GM21737 (cell line): Measurements from ENCODE around the gene DBR1.

Experiments
- ATAC-seq: cut with Tn5 transposase; IDR thresholded peaks from one replicate; pipeline ENCODE4 v1.9.1; 2021; ENCODE audit warnings: mild to moderate bottlenecking, moderate library complexity; ENCODE audit not compliant: unreplicated experiment

Gene DBR1, protein sequence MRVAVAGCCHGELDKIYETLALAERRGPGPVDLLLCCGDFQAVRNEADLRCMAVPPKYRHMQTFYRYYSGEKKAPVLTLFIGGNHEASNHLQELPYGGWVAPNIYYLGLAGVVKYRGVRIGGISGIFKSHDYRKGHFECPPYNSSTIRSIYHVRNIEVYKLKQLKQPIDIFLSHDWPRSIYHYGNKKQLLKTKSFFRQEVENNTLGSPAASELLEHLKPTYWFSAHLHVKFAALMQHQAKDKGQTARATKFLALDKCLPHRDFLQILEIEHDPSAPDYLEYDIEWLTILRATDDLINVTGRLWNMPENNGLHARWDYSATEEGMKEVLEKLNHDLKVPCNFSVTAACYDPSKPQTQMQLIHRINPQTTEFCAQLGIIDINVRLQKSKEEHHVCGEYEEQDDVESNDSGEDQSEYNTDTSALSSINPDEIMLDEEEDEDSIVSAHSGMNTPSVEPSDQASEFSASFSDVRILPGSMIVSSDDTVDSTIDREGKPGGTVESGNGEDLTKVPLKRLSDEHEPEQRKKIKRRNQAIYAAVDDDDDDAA

DNA sequence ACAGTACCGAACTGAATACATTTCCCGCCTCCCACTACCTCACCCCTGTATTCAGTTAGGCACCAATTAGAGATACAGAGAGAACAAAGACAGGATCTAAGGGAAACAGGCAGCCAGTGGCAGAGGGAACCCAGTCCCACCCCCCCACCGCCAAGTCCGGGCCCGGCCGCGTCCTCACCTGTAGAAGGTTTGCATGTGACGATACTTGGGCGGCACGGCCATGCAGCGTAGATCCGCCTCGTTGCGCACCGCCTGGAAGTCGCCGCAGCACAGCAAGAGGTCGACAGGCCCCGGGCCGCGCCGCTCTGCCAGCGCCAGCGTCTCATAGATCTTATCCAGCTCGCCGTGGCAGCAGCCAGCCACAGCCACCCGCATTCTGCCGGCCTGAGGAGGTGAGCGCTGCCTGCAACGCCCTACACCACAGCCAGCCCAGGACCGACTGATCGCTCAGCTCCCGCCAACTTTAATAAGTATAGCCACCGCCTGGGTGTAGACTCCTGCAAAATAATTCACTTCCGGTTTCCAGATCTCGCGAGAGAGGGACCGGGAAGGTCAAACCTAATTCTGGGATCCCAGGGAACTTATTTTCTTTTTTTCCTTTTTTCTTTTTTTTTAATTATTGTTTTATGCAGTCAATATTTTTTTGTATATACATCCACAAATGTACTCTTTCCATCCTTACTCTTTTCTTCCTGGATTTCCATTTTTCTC, at the start of gene DBR1:
Gene DBR1 (minus strand): TSS at position 501 of the 711 bp plus-strand sequence. CDS start 126 bp downstream, at position 375.
- ATAC-seq: peak; percentile 84

DNA sequence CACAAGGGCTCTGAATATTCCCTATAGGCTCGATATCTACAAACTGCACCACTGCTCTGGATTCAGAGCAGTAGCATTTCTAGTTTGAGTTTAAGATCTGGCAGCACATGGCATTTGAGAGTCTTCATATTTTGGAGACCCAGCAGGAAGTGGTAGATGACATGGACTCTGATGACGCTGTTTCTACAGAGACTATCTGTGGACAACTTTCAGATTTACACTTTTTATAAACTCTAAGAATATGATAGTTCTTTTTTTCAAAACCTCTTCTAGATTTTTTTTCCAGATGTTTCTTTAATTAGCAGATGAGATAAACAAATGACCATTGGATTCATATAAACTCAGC, 48.2 kb upstream of the DBR1 start:
- no peak for ATAC-seq

DNA sequence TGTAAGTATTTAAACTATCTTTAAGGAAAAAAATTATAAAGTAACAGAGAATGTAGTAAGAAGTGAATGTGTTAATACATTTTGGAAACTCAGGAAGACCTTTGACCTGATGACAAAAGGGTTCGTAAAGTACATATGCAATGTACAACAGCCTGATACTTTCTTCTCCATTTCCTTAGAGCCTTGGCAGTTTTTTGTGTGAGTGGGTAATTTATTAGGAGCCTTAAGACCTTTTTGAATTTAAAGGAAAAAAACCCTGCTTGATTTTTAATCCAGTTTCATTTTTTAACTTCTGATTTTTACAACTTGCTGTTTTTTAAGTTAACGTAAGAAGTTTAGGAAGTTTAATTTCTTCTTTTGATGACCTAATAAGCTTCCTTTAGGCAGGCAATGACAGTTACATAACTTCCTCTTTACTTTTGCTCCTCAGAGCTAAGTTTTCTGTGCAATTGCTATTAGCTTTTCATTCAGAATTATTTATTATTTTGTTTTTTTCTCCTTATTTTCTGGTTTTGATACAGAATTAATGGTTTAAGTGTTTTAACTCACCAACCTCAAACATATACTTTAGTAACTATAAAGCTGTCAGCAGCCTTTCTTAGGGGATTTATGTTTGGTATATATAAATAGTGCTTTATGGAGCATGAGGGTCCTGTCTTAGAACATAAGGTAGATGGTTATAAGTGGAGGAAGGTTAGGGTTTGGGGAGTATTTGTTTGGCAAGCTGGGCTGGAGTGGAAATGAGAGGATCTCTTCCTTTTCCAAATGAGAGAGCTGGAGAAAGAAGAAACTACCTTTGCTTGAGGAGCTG, 47.6 kb upstream of the DBR1 start:
- ATAC-seq: no peak

DNA sequence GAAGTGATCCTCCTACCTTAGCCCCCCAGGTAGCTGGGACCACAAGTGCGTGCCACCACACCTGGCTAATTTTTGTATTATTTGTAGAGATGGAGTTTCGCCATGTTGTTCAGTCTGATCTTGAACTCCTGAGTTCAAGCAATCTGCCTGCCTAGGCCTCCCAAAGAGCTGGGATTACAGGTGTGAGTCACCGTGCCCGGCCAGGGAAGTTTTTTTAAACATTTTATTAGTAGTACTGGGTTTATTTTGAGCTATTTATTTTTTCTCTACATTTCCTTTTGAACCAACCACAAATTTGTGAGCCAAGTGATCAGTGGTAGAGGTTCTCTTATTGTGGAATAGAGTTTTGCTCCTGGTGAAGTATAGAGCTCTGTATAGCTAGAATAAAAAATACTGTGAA, 46.1 kb upstream of the DBR1 start:
- no peak for ATAC-seq

GRCh38 chr3:138220242-138220641, 45.5 kb upstream of the DBR1 start:
- no peak for ATAC-seq

DNA sequence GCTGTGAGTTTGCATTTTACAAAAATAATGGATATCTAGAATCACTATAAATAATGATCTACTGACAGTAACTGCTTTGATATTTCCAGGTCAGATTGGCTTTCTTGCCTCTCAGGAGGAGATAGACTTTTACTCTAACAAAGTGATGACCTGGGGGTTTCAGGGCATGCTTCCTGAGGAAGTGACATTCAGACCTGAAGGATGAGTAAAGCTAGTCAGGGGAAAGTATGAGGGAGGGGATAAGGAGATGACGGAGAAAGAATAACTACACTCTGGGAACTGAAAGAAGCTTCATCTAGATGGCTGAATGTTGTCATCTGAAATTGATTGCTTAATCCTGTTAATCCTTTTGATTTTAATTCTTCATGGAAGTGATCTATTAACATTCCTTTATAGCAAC, 44.5 kb upstream of the DBR1 start:
- no peak for ATAC-seq

- ATAC-seq: no peak
Measured at GRCh38 chr3:138213398-138214085, 38.8 kb upstream of the DBR1 start.

DNA sequence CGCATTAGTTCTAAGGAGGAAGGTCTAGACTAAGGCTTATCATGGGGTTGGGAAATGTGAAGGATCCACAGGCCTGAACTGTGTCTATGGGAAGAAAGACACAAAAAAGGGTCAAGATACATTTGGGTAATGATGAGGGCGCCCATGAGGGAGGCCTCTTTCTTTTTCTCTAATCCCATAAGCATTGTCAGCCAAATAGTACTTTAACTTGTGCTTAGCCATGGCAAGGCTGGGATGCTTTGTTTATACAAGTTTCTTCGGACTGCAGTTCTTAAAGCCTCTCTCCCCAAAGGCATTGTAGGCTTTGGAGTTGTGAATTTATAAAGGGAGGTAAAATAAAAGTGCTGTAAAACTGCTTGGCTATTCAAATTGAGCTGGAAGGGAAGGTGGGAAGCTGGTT, 35.8 kb upstream of the DBR1 start:
- ATAC-seq: no peak

DNA sequence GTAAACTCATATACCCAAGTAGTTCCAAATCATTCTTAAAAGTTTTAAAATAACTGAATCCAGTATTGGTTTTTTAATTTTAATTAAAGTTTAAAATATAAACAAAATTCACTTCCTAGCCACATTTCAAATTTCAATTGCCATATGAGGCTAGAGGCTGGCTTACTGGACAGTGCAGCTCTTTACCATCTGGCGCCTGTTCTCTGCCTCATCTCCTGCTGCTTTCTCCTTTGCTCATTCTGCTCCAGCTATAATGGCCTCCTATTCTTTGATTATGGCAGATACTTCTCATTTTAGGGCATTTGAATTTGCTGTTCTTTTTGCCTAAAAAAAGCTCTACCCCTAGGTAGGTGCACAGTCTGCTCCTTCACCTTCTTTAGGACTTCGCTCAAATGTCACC, 31.5 kb upstream of the DBR1 start:
- no peak for ATAC-seq

DNA sequence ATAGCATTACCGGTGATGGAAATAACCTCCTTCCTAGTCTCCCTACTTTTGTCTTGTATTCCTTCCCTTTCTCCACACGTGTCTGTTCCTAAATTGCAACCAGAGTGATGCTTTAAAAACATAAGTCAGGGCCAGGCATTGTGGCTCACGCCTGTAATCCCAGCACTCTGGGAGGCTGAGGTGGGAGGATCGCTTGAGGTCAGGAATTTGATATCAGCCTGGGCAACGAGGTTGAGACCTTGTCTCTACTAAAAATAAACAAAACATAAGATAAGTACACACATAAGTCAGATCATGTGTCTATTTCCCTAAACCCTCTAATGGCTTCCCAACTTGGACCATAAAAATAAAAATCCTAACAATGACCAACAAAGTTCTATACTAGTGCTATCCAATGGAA, 30.8 kb upstream of the DBR1 start:
- ATAC-seq: no peak

GRCh38 chr3:138203938-138204337, 29.2 kb upstream of the DBR1 start:
- no peak for ATAC-seq

GRCh38 chr3:138202945-138203701, 28.4 kb upstream of the DBR1 start:
- ATAC-seq: no peak

- ATAC-seq: no peak
Measured at GRCh38 chr3:138200424-138200823, 25.7 kb upstream of the DBR1 start.

- ATAC-seq: no peak
Measured at GRCh38 chr3:138199851-138200250, 25.1 kb upstream of the DBR1 start.

DNA sequence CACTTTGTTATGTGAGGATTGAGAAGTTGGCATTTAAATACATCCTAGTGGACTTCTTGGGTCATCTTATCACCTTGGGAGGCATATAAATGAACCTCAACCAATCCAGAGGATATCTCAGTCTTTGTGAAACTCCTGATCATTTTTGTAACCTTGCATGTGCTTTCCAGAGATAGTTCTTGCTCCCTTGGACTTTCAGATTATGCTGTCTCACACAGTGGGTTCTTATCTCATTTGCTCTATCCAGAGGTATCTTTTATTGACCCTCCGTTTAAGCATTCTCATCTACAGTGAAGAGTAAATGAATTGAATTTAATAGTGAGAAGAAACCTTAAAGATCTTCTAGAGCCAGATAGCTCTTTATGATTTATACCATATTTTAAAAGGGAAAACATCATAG, 22.8 kb upstream of the DBR1 start:
- no peak for ATAC-seq

DNA sequence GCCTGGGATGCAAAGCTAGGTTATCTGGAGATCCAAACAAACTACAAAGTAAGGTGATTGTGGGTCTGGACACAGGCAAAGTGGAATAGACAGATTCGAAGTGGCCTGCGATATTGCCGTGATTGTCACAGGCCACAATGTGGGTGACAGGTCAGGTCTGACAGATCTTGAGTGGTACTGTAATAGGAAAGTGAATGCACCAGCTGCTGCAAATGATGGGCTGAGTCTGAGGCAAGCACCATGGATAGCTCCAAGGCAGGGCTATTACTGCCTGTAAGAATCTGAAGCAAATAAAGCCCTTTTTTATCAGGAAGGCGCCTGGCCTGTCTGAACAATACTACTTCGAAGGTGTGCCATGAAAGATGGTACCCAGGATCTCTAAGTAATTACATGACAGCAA, 22.3 kb upstream of the DBR1 start:
- no peak for ATAC-seq

DNA sequence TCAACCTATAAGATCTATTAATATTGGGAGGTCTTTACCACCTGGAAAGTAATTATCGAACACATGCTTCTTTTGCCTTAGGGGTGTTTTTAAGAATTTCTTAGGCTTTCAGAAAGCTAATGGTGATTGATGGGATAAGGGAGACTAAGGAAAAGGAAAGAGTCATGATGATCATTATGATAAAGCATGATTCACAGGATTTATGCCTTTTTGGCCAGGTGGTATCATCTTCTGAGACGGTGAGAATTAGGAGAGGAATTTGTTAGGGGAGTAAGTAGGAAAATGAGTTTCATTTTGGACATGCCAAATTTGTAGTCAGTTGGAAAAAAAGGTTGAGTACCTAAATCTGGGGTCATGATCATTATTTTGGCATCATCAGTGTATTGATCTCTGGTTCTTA, 21.3 kb upstream of the DBR1 start:
- ATAC-seq: no peak

DNA sequence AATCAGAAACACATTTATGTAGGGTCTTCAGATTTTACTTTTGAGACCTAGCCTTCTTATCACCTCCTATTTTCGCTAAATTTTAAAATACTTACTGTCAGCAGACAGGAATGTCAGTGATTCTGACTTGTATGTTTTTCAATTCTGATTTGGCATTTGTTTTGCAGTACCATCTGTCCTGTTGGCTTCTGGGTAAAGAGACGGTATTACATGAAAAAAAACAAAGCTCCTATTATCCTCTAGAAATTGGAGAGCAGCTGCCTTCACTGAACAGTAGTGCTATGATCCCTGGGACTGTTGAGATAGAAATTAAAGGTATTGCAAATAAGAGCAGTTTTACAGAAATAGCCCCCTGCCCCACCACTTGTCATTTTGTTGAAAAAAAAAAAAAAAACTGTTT, 20.8 kb upstream of the DBR1 start:
- ATAC-seq: no peak

DNA sequence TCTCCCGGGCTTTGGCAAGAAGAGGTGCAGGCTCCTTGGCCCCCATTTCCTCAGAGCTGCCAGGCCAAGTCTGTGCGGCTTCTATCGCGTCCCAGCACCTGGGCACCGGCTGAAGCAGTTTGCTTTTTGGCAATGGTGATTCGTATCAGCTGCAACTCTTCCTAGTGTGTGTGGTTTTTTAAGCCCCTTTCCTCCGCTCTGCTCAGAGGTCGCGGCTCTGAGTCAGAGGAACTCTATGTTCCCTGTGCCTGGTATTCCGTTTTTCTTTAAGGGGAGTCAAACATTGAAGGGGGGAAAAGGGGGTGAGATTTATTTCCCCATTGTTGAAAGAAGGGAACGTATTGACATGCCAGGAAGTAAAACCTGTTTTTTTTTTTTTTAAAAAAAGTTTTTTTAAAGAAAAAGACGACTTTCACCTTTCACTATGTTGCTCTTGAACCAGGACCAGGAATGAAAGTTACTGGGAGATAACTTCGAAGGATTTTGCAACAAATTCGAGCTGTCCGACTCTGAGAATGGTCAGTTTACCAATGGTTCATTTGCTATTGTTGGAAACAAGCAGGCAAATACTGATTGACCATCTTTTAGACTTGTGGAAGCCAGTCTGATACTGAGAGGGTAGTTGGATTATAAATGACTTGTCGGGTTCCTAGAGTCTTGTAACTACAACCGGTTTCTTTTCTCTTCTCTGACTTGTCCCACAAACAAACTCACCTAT, 13.5 kb upstream of the DBR1 start:
- ATAC-seq: no peak
